K562 (cell line): ENCODE data around the gene COQ5. TPM values are rescaled to one million over a fixed set of nuclear protein-coding genes. Genes with fewer than 3 reads are reported as not detected.

Source experiments
- BACH1 ChIP-seq: fragments of 200-800 bp; sonication (Bioruptor generic); IDR thresholded peaks from 2 replicates; pipeline ENCODE4 v1.6.1; 2016; ENCODE audit warnings: missing genetic modification characterization, missing compliant biosample characterization
- E2F4 ChIP-seq: sonication (generic); formaldehyde crosslinking; IDR thresholded peaks from 2 replicates; pipeline ENCODE4 v1.8.0; 2022; ENCODE audit warnings: mild to moderate bottlenecking, low read depth, missing genetic modification reagents
- FOXA3 ChIP-seq, 2 experiments: fragments of 450-650 bp in 1 of 2; sonication (generic) in 1 of 2; formaldehyde crosslinking; IDR thresholded peaks in 1 of 2; conservative IDR thresholded peaks in 1 of 2; 2 replicates each; pipeline versions ENCODE4 v1.4.0 to v1.8.0; 2020 to 2022; ENCODE audit warnings: mild to moderate bottlenecking in 2 of 2, missing genetic modification reagents in 1 of 2
- HDGF ChIP-seq: fragments of 450-650 bp; IDR thresholded peaks from 2 replicates; pipeline ENCODE4 v1.6.1; 2016
- MEF2A ChIP-seq: IDR thresholded peaks from 2 replicates; pipeline ENCODE4 v1.6.1; 2011; ENCODE audit warnings: low read depth, mild to moderate bottlenecking, low read length, moderate library complexity; ENCODE audit not compliant: control insufficient read depth
- MIER1 ChIP-seq: fragments of 450-650 bp; IDR thresholded peaks from 2 replicates; pipeline ENCODE4 v1.6.1; 2016; ENCODE audit warnings: antibody characterized with exemption, mild to moderate bottlenecking, low read depth
- NELFE ChIP-seq: IDR thresholded peaks from 2 replicates; pipeline ENCODE4 v1.6.1; 2011; ENCODE audit warnings: mild to moderate bottlenecking; ENCODE audit not compliant: insufficient read depth, insufficient read length
- NFIX ChIP-seq: fragments of 250-450 bp; sonication (Bioruptor Pico); IDR thresholded peaks from 2 replicates; pipeline ENCODE4 v1.4.0; 2020; ENCODE audit warnings: low read depth, mild to moderate bottlenecking, moderate library complexity
- NONO ChIP-seq, 2 experiments: fragments of 200-400 bp in 1 of 2; fragments of 450-650 bp in 1 of 2; formaldehyde crosslinking in 1 of 2; IDR thresholded peaks; 2 replicates each; pipeline ENCODE4 v1.6.1; 2017; ENCODE audit warnings: low read depth in 2 of 2, mild to moderate bottlenecking in 2 of 2, moderate library complexity in 2 of 2, low read length in 1 of 2
- PREB ChIP-seq: sonication (generic); formaldehyde crosslinking; IDR thresholded peaks from 2 replicates; pipeline ENCODE4 v1.8.1; 2023; ENCODE audit warnings: mild to moderate bottlenecking, missing genetic modification reagents
- RHOXF2B ChIP-seq: fragments of 250-450 bp; sonication (Bioruptor Pico); conservative IDR thresholded peaks from 2 replicates; pipeline ENCODE4 v1.5.1; 2021
- SAFB2 ChIP-seq: fragments of 200-400 bp; formaldehyde crosslinking; IDR thresholded peaks from 2 replicates; pipeline ENCODE4 v1.6.1; 2018; ENCODE audit warnings: borderline replicate concordance, low read length, low read depth, moderate library complexity; ENCODE audit not compliant: severe bottlenecking
- SRSF1 ChIP-seq: fragments of 200-400 bp; formaldehyde crosslinking; IDR thresholded peaks from 2 replicates; pipeline ENCODE4 v1.6.1; 2017; ENCODE audit warnings: mild to moderate bottlenecking, low read depth, low read length, moderate library complexity
- STAT5A ChIP-seq: IDR thresholded peaks from 2 replicates; pipeline ENCODE4 v1.6.1; 2012; ENCODE audit warnings: low read length, inconsistent platforms, borderline replicate concordance
- TAF9B ChIP-seq: fragments of 450-650 bp; IDR thresholded peaks from 2 replicates; pipeline ENCODE4 v1.6.1; 2018; ENCODE audit warnings: mild to moderate bottlenecking; ENCODE audit not compliant: partially characterized antibody
- THRB ChIP-seq: fragments of 450-650 bp; formaldehyde crosslinking; conservative IDR thresholded peaks from 2 replicates; pipeline ENCODE4 v1.4.0; 2022; ENCODE audit warnings: mild to moderate bottlenecking, missing genetic modification characterization
- TSC22D4 ChIP-seq: fragments of 450-650 bp; IDR thresholded peaks from 2 replicates; pipeline ENCODE4 v1.6.1; 2016; ENCODE audit warnings: missing genetic modification characterization, missing biosample characterization, control low read depth
- U2AF2 ChIP-seq: fragments of 200-400 bp; formaldehyde crosslinking; optimal IDR thresholded peaks from 2 replicates; pipeline ENCODE3; 2017; ENCODE audit warnings: low read depth, mild to moderate bottlenecking, low read length
- ZNF143 ChIP-seq: sonication (generic); formaldehyde crosslinking; IDR thresholded peaks from 2 replicates; pipeline ENCODE4 v1.9.0; 2022; ENCODE audit warnings: mild to moderate bottlenecking, missing genetic modification reagents
- ZNF280A ChIP-seq: fragments of 450-650 bp; IDR thresholded peaks from 2 replicates; pipeline ENCODE4 v1.6.1; 2018; ENCODE audit warnings: mild to moderate bottlenecking, low read depth; ENCODE audit not compliant: partially characterized antibody
- ZNF76 ChIP-seq: fragments of 250-450 bp; sonication (Bioruptor Pico); IDR thresholded peaks from 2 replicates; pipeline ENCODE4 v1.4.0; 2020; ENCODE audit warnings: mild to moderate bottlenecking, moderate library complexity, borderline replicate concordance
- ZZZ3 ChIP-seq: fragments of 450-650 bp; IDR thresholded peaks from 2 replicates; pipeline ENCODE4 v1.6.1; 2016; ENCODE audit warnings: antibody characterized with exemption, mild to moderate bottlenecking, moderate library complexity
- polyA plus RNA-seq, 8 experiments: library from polyadenylated mRNA; depleted of rRNA in 4 of 8; stranded (reverse) in 5 of 8; unstranded in 3 of 8; fragments of >200 nt; fragmentation: Nextera tagmentation in 2 of 8; fragmentation: Illumina TruSeq in 1 of 8; extraction: Ambion mirVana in 2 of 8; extraction: Trizol in 1 of 8; gene quantifications; 2 replicates each; pipeline versions ENCODE4 v1.2.1 to v1.2.3, GENCODE V29; 2011 to 2014; ENCODE audit warnings: inconsistent platforms in 1 of 8, missing spikeins in 1 of 8
- total RNA-seq, 7 experiments: library from RNA; depleted of rRNA in 6 of 7; stranded (reverse); fragments of >200 nt in 6 of 7; fragmentation: Illumina TruSeq in 2 of 7; extraction: Trizol in 2 of 7; gene quantifications; 2 replicates each; pipeline versions ENCODE4 v1.2.1 to v1.2.3, GENCODE V29; 2011 to 2021; ENCODE audit warnings: low replicate concordance in 1 of 7
- TF ChIP-seq, protein P1 (sequence below): sonication (generic); formaldehyde crosslinking; IDR thresholded peaks from 2 replicates; pipeline ENCODE4 v1.8.0; 2022; ENCODE audit warnings: mild to moderate bottlenecking, missing genetic modification reagents

Gene COQ5
- total and polyA plus RNA-seq, 9 of the 15 experiments (the other 6 are each of a cell fraction or from before 2014, with no cell fraction given): 19.2 to 59.7 (median 30.4) TPM

GRCh38 chr12:120528861-120529525 lies at the start of gene COQ5 (continued):
- TF ChIP-seq ZNF280A (no peak), U2AF2 (no peak), NELFE (no peak), BACH1 (tag) (no peak), NFIX (no peak), ZZZ3 (no peak), ZNF143 (CRISPR knock-in tag) (no peak), NONO (IDR thresholded peaks at IDR 0.05; ENCODE audit: low read depth in 2 of 2, low read length in 1 of 2) (no peak), FOXA3 (CRISPR knock-in tag; conservative IDR thresholded peaks at IDR 0.05 in 1 of 2, IDR thresholded peaks at IDR 0.05 in 1 of 2) (0 out of 4 replicates have a peak, but pooled peaks of 1 of the 2 experiments have one; percentile 33), SAFB2 (no peak), STAT5A (no peak; the same call in 1 of the 2 replicates), PREB (CRISPR knock-in tag) (0 out of 2 replicates have a peak, but pooled peaks have one; percentile 38), TSC22D4 (tag) (no peak), SRSF1 (no peak), TAF9B (peak; percentile 99), THRB (CRISPR knock-in tag) (no peak), MIER1 (no peak), E2F4 (no peak), RHOXF2B (CRISPR knock-in tag) (no peak), HDGF (no peak), ZNF76 (CRISPR knock-in tag) (no peak), MEF2A (no peak)
- TF ChIP-seq, protein P1, sequence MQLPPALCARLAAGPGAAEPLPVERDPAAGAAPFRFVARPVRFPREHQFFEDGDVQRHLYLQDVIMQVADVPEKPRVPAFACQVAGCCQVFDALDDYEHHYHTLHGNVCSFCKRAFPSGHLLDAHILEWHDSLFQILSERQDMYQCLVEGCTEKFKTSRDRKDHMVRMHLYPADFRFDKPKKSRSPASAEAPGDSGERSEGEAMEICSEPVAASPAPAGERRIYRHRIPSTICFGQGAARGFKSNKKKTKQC (CRISPR knock-in tag): peak; percentile 54; the same call in 1 of the 2 replicates
